Keratinocyte (primary cell): ENCODE measurements around the gene HERPUD1. TPM values are rescaled to one million over a fixed set of nuclear protein-coding genes. Genes with fewer than 3 reads are reported as not detected.

Source experiments
- DNase-seq: peaks from one replicate; pipeline ENCODE4 v3.0.0-alpha.2; 2011; ENCODE audit warnings: low read depth, missing footprints, low spot score
- FAIRE-seq: peaks from 2 replicates; lab custom pipeline; 2011; peaks lifted over from hg19 to GRCh38; lab: Jason Lieb, UNC
- H2AFZ ChIP-seq: 2 replicates; pipeline ENCODE4 v1.6.0; 2012; ENCODE audit warnings: low read length, control low read depth, inconsistent platforms; ENCODE audit not compliant: control insufficient read depth
- H3K27ac ChIP-seq: 2 replicates; pipeline ENCODE4 v1.5.1; 2011; ENCODE audit warnings: low read length; ENCODE audit not compliant: control insufficient read depth, insufficient read depth
- H3K27me3 ChIP-seq: 3 replicates; pipeline ENCODE4 v1.6.0; 2011; ENCODE audit warnings: low read length; ENCODE audit not compliant: control insufficient read depth, insufficient read depth; ENCODE audit errors: extremely low read depth
- H3K36me3 ChIP-seq, 2 experiments: 2 replicates in 1 of 2; 3 replicates in 1 of 2; pipeline ENCODE4 v1.5.1; 2011; ENCODE audit warnings: low read length in 2 of 2, mild to moderate bottlenecking in 1 of 2; ENCODE audit not compliant: control insufficient read depth in 2 of 2, insufficient read depth in 2 of 2; ENCODE audit errors: extremely low read depth in 1 of 2
- H3K4me1 ChIP-seq: 3 replicates; pipeline ENCODE4 v1.5.1; 2011; ENCODE audit warnings: low read length; ENCODE audit not compliant: control insufficient read depth, insufficient read depth; ENCODE audit errors: extremely low read depth
- H3K4me2 ChIP-seq: 3 replicates; pipeline ENCODE4 v1.6.0; 2011; ENCODE audit warnings: low read depth, low read length; ENCODE audit not compliant: control insufficient read depth, insufficient read depth; ENCODE audit errors: extremely low read depth
- H3K4me3 ChIP-seq, 3 experiments: fragments of 200-600 bp in 1 of 3; sonication (generic) in 1 of 3; 2 replicates in 2 of 3; 3 replicates in 1 of 3; pipeline ENCODE4 v1.5.1; 2011 to 2016; ENCODE audit warnings: low read length in 3 of 3, mild to moderate bottlenecking in 3 of 3, control low read depth in 2 of 3, inconsistent platforms in 1 of 3, low read depth in 1 of 3, mixed read lengths in 1 of 3, mixed run types in 1 of 3, moderate library complexity in 1 of 3; ENCODE audit not compliant: control insufficient read depth in 2 of 3, insufficient read depth in 2 of 3; ENCODE audit errors: extremely low read depth in 1 of 3
- H3K79me2 ChIP-seq: 2 replicates; pipeline ENCODE4 v1.6.0; 2012; ENCODE audit warnings: low read length; ENCODE audit not compliant: control insufficient read depth, insufficient read depth
- H3K9ac ChIP-seq: 3 replicates; pipeline ENCODE4 v1.6.0; 2011; ENCODE audit warnings: low read length; ENCODE audit not compliant: control insufficient read depth, insufficient read depth; ENCODE audit errors: extremely low read depth
- H3K9me1 ChIP-seq: 3 replicates; pipeline ENCODE4 v1.6.0; 2011; ENCODE audit warnings: low read length; ENCODE audit not compliant: control insufficient read depth, insufficient read depth; ENCODE audit errors: extremely low read depth
- H3K9me3 ChIP-seq: 2 replicates; pipeline ENCODE4 v1.5.1; 2012; ENCODE audit warnings: low read depth, low read length; ENCODE audit not compliant: control insufficient read depth
- H4K20me1 ChIP-seq: 3 replicates; pipeline ENCODE4 v1.6.0; 2011; ENCODE audit warnings: low read length; ENCODE audit not compliant: control insufficient read depth, insufficient read depth; ENCODE audit errors: extremely low read depth
- EZH2 ChIP-seq: IDR thresholded peaks from one replicate; pipeline ENCODE4 v1.6.1; 2012; ENCODE audit warnings: inconsistent platforms, mild to moderate bottlenecking, low read length, moderate library complexity
- dilution Hi-C: fragments of 300-500 bp; cut with MboI; formaldehyde crosslinking; loops from one replicate; pipeline ENCODE4 v1.7.0; 2020; ENCODE audit warnings: low sequenced_read_pairs; ENCODE audit not compliant: extremely low pct_ligation_motif_present
- polyA plus RNA-seq, 5 experiments: library from polyadenylated mRNA; depleted of rRNA in 3 of 5; stranded (reverse) in 3 of 5; stranded (forward) in 1 of 5; unstranded in 1 of 5; fragments of >200 nt; gene quantifications; 1 replicate in 1 of 5; 2 replicates in 3 of 5; 3 replicates in 1 of 5; pipeline versions ENCODE4 v1.2.1 to v1.2.3, GENCODE V29; 2011 to 2012; ENCODE audit warnings: missing spikeins in 2 of 5, low read depth in 1 of 5, low replicate concordance in 1 of 5
- TF ChIP-seq, protein P1 (sequence below), 3 experiments: IDR thresholded peaks in 1 of 3; conservative IDR thresholded peaks in 1 of 3; optimal IDR thresholded peaks in 1 of 3; 2 replicates in 2 of 3; 3 replicates in 1 of 3; pipeline versions ENCODE3 to v1.5.1; 2011; ENCODE audit warnings: low read length in 3 of 3, mild to moderate bottlenecking in 3 of 3, moderate library complexity in 2 of 3, control low read depth in 1 of 3, inconsistent platforms in 1 of 3; ENCODE audit not compliant: insufficient read depth in 2 of 3; ENCODE audit errors: extremely low read depth in 1 of 3

The HERPUD1 gene
- polyA plus RNA-seq, 1 donor (not counting 4 experiments of a cell fraction or from before 2014, with no cell fraction given), result 183 TPM

DNA sequence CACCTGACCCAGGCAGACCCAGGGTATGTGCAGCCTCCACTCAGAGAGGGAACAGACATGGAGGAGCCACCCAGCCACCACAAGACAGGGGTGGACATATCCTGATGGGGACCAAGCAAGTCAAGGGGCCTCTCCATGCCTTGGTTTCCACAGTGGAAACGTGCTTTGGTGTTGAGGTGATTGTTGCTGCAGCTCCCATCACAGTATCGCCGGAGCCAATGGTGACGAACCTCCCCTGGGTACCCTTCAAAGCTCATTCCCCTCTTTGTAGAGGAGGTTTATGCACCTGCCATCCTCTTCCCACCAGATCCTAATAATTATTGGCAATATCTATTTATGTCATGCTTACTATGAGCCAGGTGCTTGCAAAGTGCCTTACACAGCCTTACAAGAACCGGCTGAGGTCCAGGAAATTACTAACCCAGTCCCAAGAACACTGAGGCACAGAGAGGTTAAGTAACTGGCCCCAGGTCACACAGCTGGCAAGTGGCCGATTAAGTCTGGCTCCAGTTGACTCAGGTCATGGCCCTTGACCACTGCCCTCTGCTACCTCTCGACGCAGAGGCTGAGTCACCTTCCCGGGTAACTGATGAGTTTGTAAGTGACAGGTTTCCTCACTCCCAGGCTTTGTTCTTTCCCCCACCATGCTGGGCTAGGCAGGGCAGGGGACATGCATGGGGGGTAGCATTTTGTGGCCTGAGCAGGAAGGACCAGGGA, 46.3 kb upstream of the HERPUD1 start:
- H3K79me2 ChIP-seq, result no peaks in the 10 kb centered on the region
- dilution Hi-C loops, result no loop called here
- no peaks in the 10 kb centered on the region for H4K20me1 ChIP-seq
- H3K4me3 ChIP-seq, result no peak overlapping the region
- TF ChIP-seq EZH2, result no peak
- TF ChIP-seq, protein P1, sequence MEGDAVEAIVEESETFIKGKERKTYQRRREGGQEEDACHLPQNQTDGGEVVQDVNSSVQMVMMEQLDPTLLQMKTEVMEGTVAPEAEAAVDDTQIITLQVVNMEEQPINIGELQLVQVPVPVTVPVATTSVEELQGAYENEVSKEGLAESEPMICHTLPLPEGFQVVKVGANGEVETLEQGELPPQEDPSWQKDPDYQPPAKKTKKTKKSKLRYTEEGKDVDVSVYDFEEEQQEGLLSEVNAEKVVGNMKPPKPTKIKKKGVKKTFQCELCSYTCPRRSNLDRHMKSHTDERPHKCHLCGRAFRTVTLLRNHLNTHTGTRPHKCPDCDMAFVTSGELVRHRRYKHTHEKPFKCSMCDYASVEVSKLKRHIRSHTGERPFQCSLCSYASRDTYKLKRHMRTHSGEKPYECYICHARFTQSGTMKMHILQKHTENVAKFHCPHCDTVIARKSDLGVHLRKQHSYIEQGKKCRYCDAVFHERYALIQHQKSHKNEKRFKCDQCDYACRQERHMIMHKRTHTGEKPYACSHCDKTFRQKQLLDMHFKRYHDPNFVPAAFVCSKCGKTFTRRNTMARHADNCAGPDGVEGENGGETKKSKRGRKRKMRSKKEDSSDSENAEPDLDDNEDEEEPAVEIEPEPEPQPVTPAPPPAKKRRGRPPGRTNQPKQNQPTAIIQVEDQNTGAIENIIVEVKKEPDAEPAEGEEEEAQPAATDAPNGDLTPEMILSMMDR (optimal IDR thresholded peaks at IDR 0.05 in 1 of 3, IDR thresholded peaks at IDR 0.05 in 1 of 3, conservative IDR thresholded peaks at IDR 0.05 in 1 of 3; ENCODE audit: extremely low read depth in 1 of 3, insufficient read depth in 2 of 3, low read length in 3 of 3), result no peak
- H3K9ac ChIP-seq, result no peak overlapping the region
- H3K9me1 ChIP-seq, result no peaks in the 10 kb centered on the region
- no peak overlapping the region for H3K27ac ChIP-seq
- no peak overlapping the region for H2AFZ ChIP-seq
- H3K4me2 ChIP-seq, result no peak overlapping the region
- H3K9me3 ChIP-seq, result no peaks in the 10 kb centered on the region
- H3K27me3 ChIP-seq, result no peaks in the 10 kb centered on the region
- no peaks in the 10 kb centered on the region for H3K36me3 ChIP-seq
- no peaks in the 10 kb centered on the region for H3K4me1 ChIP-seq
- FAIRE-seq (no peak), DNase-seq (no peak)

DNA sequence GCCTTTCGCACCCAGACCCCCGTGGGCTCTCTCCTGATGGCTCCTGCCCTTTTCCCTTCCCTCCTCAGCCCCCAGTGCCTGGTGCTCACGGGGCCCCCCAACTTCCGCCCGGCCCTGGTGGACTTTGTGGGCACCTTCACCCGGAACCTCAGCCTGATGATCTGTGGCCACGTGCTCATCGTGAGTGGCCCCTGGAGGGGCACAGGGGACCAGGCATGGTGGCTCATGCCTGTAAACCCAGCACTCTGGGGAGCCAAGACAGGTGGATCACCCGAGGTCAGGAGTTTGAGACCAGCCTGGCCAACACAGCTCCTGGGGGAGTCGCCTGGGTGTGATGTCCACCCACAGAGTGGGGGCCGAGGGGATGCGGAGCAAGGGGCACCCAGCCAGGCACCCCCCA, 45.6 kb upstream of the HERPUD1 start:
- no peak for TF ChIP-seq EZH2
- TF ChIP-seq, protein P1 (optimal IDR thresholded peaks at IDR 0.05 in 1 of 3, IDR thresholded peaks at IDR 0.05 in 1 of 3, conservative IDR thresholded peaks at IDR 0.05 in 1 of 3; ENCODE audit: extremely low read depth in 1 of 3, insufficient read depth in 2 of 3, low read length in 3 of 3), result no peak
- DNase-seq, result no peak
- dilution Hi-C loops, result no loop called here
- H3K9me3 ChIP-seq, result no peaks in the 10 kb centered on the region
- H3K4me1 ChIP-seq, result no peaks in the 10 kb centered on the region
- H3K9ac ChIP-seq, result no peak overlapping the region
- no peak for FAIRE-seq
- H3K27me3 ChIP-seq, result no peaks in the 10 kb centered on the region
- no peaks in the 10 kb centered on the region for H3K79me2 ChIP-seq
- H3K4me3 ChIP-seq, result no peak overlapping the region
- no peak overlapping the region for H3K27ac ChIP-seq
- H3K9me1 ChIP-seq, result no peaks in the 10 kb centered on the region
- H2AFZ ChIP-seq, result no peak overlapping the region
- no peaks in the 10 kb centered on the region for H4K20me1 ChIP-seq
- no peak overlapping the region for H3K4me2 ChIP-seq
- H3K36me3 ChIP-seq, result no peaks in the 10 kb centered on the region
